SK-N-SH (cell line): Measurements from ENCODE around the gene CEP41. TPM values are rescaled to one million over a fixed set of nuclear protein-coding genes. Genes with fewer than 3 reads are reported as not detected.

Source experiments
- CTCF ChIA-PET: fragments of 300-600, 350-600 bp; formaldehyde crosslinking; extraction: SDS; loops from one replicate; lab custom pipeline; 2021; lab: Yijun Ruan, JAX
- POLR2A ChIA-PET: fragments of 350-600 bp; sonication (Branson Sonifier 250); formaldehyde crosslinking; extraction: SDS; loops from one replicate; lab custom pipeline; 2020; ENCODE audit warnings: antibody characterized with exemption, inconsistent platforms; lab: Yijun Ruan, JAX
- DNase-seq: peaks from one replicate; pipeline ENCODE4 v3.0.0; 2012
- H2AFZ ChIP-seq: fragments of 200-600 bp; sonication (generic); 2 replicates; pipeline ENCODE4 v1.8.1; 2016; ENCODE audit warnings: antibody characterized with exemption, mild to moderate bottlenecking, low read depth
- H3F3A ChIP-seq: fragments of 200-600 bp; sonication (generic); replicated peaks from 2 replicates; pipeline ENCODE3; 2016; ENCODE audit warnings: antibody characterized with exemption, mild to moderate bottlenecking; ENCODE audit not compliant: insufficient read depth
- H3K27ac ChIP-seq, 2 experiments: fragments of 200-500 bp in 1 of 2; fragments of 200-600 bp in 1 of 2; sonication (Bioruptor generic) in 1 of 2; sonication (generic), shearing (Covaris generic) in 1 of 2; 2 replicates each; pipeline versions ENCODE4 v1.5.1 to v1.6.1; 2014 to 2016; ENCODE audit warnings: low read depth in 2 of 2, inconsistent platforms in 1 of 2, low read length in 1 of 2, mild to moderate bottlenecking in 1 of 2, mixed read lengths in 1 of 2
- H3K27me3 ChIP-seq: fragments of 200-600 bp; sonication (generic), shearing (Covaris generic); 2 replicates; pipeline ENCODE4 v1.6.1; 2016; ENCODE audit warnings: mixed run types; ENCODE audit not compliant: insufficient read depth
- H3K36me3 ChIP-seq, 2 experiments: fragments of 200-500 bp in 1 of 2; fragments of 200-600 bp in 1 of 2; sonication (Bioruptor generic) in 1 of 2; sonication (generic) in 1 of 2; replicated peaks in 1 of 2; 2 replicates each; pipeline versions ENCODE3 to v1.5.1; 2014 to 2016; ENCODE audit warnings: low read length in 1 of 2, mild to moderate bottlenecking in 1 of 2; ENCODE audit not compliant: insufficient read depth in 2 of 2, control insufficient read depth in 1 of 2
- H3K4me1 ChIP-seq, 2 experiments: fragments of 200-500 bp in 1 of 2; fragments of 200-600 bp in 1 of 2; sonication (Bioruptor generic) in 1 of 2; sonication (generic), shearing (Covaris generic) in 1 of 2; 2 replicates each; pipeline versions ENCODE4 v1.5.1 to v1.6.1; 2014 to 2016; ENCODE audit warnings: low read depth in 1 of 2, low read length in 1 of 2, mixed run types in 1 of 2; ENCODE audit not compliant: insufficient read depth in 2 of 2, control insufficient read depth in 1 of 2
- H3K4me2 ChIP-seq: fragments of 200-600 bp; sonication (generic), shearing (Covaris generic); 2 replicates; pipeline ENCODE4 v1.6.1; 2017; ENCODE audit warnings: mixed run types
- H3K4me3 ChIP-seq, 2 experiments: fragments of 200-500 bp in 1 of 2; fragments of 200-600 bp in 1 of 2; sonication (Bioruptor generic) in 1 of 2; sonication (generic), shearing (Covaris generic) in 1 of 2; 2 replicates each; pipeline versions ENCODE4 v1.5.1 to v1.8.1; 2014 to 2016; ENCODE audit warnings: low read depth in 2 of 2, inconsistent platforms in 1 of 2, low read length in 1 of 2, mild to moderate bottlenecking in 1 of 2, mixed read lengths in 1 of 2, moderate library complexity in 1 of 2
- H3K79me2 ChIP-seq: fragments of 200-600 bp; sonication (generic); 2 replicates; pipeline ENCODE4 v1.8.1; 2017; ENCODE audit warnings: mild to moderate bottlenecking; ENCODE audit not compliant: insufficient read depth
- H3K9ac ChIP-seq: fragments of 200-600 bp; sonication (generic); 2 replicates; pipeline ENCODE4 v1.6.1; 2017; ENCODE audit warnings: mixed run types
- H3K9me2 ChIP-seq: fragments of 200-600 bp; sonication (generic); 2 replicates; pipeline ENCODE4 v1.6.1; 2017; ENCODE audit warnings: mixed run types
- H3K9me3 ChIP-seq: fragments of 200-600 bp; sonication (generic); 2 replicates; pipeline ENCODE4 v1.6.1; 2017; ENCODE audit warnings: mixed run types, mild to moderate bottlenecking, moderate library complexity
- H4K20me1 ChIP-seq: fragments of 200-600 bp; sonication (generic); 2 replicates; pipeline ENCODE4 v1.6.1; 2017; ENCODE audit warnings: mild to moderate bottlenecking, mixed run types; ENCODE audit not compliant: insufficient read depth
- CHD2 ChIP-seq: fragments of 150-350 bp; IDR thresholded peaks from 2 replicates; pipeline ENCODE4 v1.6.1; 2018; ENCODE audit warnings: low read length; ENCODE audit not compliant: partially characterized antibody
- EZH2phosphoT487 ChIP-seq: fragments of 200-600 bp; sonication (generic); IDR thresholded peaks from 2 replicates; pipeline ENCODE4 v1.6.1; 2017; ENCODE audit warnings: low read depth, mixed run types, mild to moderate bottlenecking, antibody characterized with exemption, moderate library complexity, borderline replicate concordance
- FOSL2 ChIP-seq: IDR thresholded peaks from 2 replicates; pipeline ENCODE4 v1.4.0; 2012; ENCODE audit warnings: low read depth, mild to moderate bottlenecking, moderate library complexity, borderline replicate concordance
- GABPA ChIP-seq: IDR thresholded peaks from 2 replicates; pipeline ENCODE4 v1.4.0; 2012; ENCODE audit warnings: low read depth, mild to moderate bottlenecking
- JUND ChIP-seq: IDR thresholded peaks from 2 replicates; pipeline ENCODE4 v1.4.0; 2012
- MEF2A ChIP-seq: IDR thresholded peaks from 2 replicates; pipeline ENCODE4 v1.4.0; 2012; ENCODE audit warnings: low read depth, borderline replicate concordance
- PBX3 ChIP-seq: IDR thresholded peaks from 2 replicates; pipeline ENCODE4; 2012
- RAD21 ChIP-seq: IDR thresholded peaks from 2 replicates; pipeline ENCODE4 v1.6.1; 2012; ENCODE audit warnings: mild to moderate bottlenecking, low read length
- RFX5 ChIP-seq: IDR thresholded peaks from 2 replicates; pipeline ENCODE4 v1.6.1; 2012; ENCODE audit warnings: mild to moderate bottlenecking, improper control_type of control experiment, low read length
- RXRA ChIP-seq: IDR thresholded peaks from 2 replicates; pipeline ENCODE4 v1.4.0; 2012; ENCODE audit warnings: low read depth, mild to moderate bottlenecking, borderline replicate concordance
- SIN3A ChIP-seq: IDR thresholded peaks from 2 replicates; pipeline ENCODE4 v1.6.1; 2012; ENCODE audit warnings: low read depth, mild to moderate bottlenecking, low read length, moderate library complexity, borderline replicate concordance
- TAF1 ChIP-seq: IDR thresholded peaks from 2 replicates; pipeline ENCODE4 v1.6.1; 2012; ENCODE audit warnings: low read depth, mild to moderate bottlenecking, low read length, moderate library complexity, borderline replicate concordance
- TCF12 ChIP-seq: IDR thresholded peaks from 2 replicates; pipeline ENCODE4 v1.4.0; 2012
- YY1 ChIP-seq: IDR thresholded peaks from 2 replicates; pipeline ENCODE4 v1.4.0; 2012; ENCODE audit warnings: low read depth, mild to moderate bottlenecking
- WGBS: methylation state at CpG from one replicate; pipeline ENCODE4 v1.1.6; 2017; ENCODE audit warnings: low lambda C conversion rate; 5-methylcytosine and 5-hydroxymethylcytosine counted together
- polyA plus RNA-seq, 3 experiments: library from polyadenylated mRNA; depleted of rRNA; stranded (reverse); fragments of >200 nt; gene quantifications; 2 replicates each; pipeline ENCODE4 v1.2.3, GENCODE V29; 2012
- TF ChIP-seq, protein P1 (sequence below): IDR thresholded peaks from 2 replicates; pipeline ENCODE4 v1.4.0; 2012; ENCODE audit warnings: low read depth
- TF ChIP-seq, protein P2 (sequence below): fragments of 150-350 bp; IDR thresholded peaks from 2 replicates; pipeline ENCODE4 v1.6.1; 2017; ENCODE audit warnings: antibody characterized with exemption, low read length, low read depth, borderline replicate concordance
- TF ChIP-seq, protein P3 (sequence below): IDR thresholded peaks from 2 replicates; pipeline ENCODE4 v1.6.1; 2012; ENCODE audit warnings: mild to moderate bottlenecking, low read depth, low read length, moderate library complexity
- TF ChIP-seq, protein P4 (sequence below): IDR thresholded peaks from 2 replicates; pipeline ENCODE4 v1.4.0; 2012; ENCODE audit warnings: low read depth, borderline replicate concordance
- TF ChIP-seq, protein P5 (sequence below): fragments of 150-350 bp; IDR thresholded peaks from 2 replicates; pipeline ENCODE4 v1.6.1; 2016; ENCODE audit warnings: mild to moderate bottlenecking, low read depth, low read length

CEP41 gene
- polyA plus RNA-seq, 1 of the 3 experiments (the other 2 are of a cell fraction), result 20.9 TPM

DNA sequence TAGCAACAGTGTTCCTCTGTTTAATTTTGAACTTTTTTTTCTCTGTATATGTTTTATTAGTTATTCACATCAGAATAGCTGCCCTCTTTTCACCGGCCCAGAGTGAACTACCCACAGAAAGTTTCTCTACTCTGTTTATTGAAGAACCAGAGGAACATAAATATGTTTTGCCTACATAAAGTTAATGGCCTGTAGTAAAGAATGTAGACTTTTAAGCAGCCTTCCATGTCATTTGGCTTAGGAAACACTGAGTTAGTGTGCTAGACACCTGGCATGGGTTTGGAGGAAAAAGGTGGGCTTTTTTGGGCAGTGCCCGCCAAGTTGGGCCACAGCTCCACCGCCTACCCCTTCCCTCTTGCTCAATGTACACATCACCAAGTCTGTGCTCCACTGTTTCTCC, 42.2 kb upstream of the CEP41 start:
- no peaks in the 10 kb centered on the region for H3K36me3 ChIP-seq
- H3K27ac ChIP-seq, result no peak overlapping the region
- peaks cover 0 to 3% of the 10 kb centered on the region in 2 experiments; a peak in 1 of 4 replicates for H3K4me1 ChIP-seq
- H3K4me3 ChIP-seq, result no peak overlapping the region
- H4K20me1 ChIP-seq, result no peaks in the 10 kb centered on the region
- peaks cover 5% of the 10 kb centered on the region for H3F3A ChIP-seq
- no peak overlapping the region for H3K9ac ChIP-seq
- ChIA-PET POLR2A (no interaction called here), CTCF (no interaction called here)
- no peaks in the 10 kb centered on the region for H3K27me3 ChIP-seq
- H3K79me2 ChIP-seq, result no peaks in the 10 kb centered on the region
- DNase-seq, result no peak
- 89% methylated on average over 3 of the region's 3 CpGs for WGBS
- no peak overlapping the region for H3K4me2 ChIP-seq
- no peak overlapping the region for H2AFZ ChIP-seq
- H3K9me2 ChIP-seq, result no peaks in the 10 kb centered on the region
- peaks cover 7% of the 10 kb centered on the region; the same call in 1 of the 2 replicates for H3K9me3 ChIP-seq
- TF ChIP-seq MEF2A, result no peak
- TF ChIP-seq TCF12, result no peak
- TF ChIP-seq, protein P1, sequence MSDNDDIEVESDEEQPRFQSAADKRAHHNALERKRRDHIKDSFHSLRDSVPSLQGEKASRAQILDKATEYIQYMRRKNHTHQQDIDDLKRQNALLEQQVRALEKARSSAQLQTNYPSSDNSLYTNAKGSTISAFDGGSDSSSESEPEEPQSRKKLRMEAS, result no peak
- TF ChIP-seq PBX3, result no peak
- no peak for TF ChIP-seq EZH2phosphoT487
- no peak for TF ChIP-seq GABPA
- TF ChIP-seq, protein P2, sequence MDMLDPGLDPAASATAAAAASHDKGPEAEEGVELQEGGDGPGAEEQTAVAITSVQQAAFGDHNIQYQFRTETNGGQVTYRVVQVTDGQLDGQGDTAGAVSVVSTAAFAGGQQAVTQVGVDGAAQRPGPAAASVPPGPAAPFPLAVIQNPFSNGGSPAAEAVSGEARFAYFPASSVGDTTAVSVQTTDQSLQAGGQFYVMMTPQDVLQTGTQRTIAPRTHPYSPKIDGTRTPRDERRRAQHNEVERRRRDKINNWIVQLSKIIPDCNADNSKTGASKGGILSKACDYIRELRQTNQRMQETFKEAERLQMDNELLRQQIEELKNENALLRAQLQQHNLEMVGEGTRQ, result no peak
- TF ChIP-seq, protein P3, sequence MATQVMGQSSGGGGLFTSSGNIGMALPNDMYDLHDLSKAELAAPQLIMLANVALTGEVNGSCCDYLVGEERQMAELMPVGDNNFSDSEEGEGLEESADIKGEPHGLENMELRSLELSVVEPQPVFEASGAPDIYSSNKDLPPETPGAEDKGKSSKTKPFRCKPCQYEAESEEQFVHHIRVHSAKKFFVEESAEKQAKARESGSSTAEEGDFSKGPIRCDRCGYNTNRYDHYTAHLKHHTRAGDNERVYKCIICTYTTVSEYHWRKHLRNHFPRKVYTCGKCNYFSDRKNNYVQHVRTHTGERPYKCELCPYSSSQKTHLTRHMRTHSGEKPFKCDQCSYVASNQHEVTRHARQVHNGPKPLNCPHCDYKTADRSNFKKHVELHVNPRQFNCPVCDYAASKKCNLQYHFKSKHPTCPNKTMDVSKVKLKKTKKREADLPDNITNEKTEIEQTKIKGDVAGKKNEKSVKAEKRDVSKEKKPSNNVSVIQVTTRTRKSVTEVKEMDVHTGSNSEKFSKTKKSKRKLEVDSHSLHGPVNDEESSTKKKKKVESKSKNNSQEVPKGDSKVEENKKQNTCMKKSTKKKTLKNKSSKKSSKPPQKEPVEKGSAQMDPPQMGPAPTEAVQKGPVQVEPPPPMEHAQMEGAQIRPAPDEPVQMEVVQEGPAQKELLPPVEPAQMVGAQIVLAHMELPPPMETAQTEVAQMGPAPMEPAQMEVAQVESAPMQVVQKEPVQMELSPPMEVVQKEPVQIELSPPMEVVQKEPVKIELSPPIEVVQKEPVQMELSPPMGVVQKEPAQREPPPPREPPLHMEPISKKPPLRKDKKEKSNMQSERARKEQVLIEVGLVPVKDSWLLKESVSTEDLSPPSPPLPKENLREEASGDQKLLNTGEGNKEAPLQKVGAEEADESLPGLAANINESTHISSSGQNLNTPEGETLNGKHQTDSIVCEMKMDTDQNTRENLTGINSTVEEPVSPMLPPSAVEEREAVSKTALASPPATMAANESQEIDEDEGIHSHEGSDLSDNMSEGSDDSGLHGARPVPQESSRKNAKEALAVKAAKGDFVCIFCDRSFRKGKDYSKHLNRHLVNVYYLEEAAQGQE, result no peak
- no peak for TF ChIP-seq CHD2
- TF ChIP-seq RFX5, result no peak
- TF ChIP-seq, protein P4, sequence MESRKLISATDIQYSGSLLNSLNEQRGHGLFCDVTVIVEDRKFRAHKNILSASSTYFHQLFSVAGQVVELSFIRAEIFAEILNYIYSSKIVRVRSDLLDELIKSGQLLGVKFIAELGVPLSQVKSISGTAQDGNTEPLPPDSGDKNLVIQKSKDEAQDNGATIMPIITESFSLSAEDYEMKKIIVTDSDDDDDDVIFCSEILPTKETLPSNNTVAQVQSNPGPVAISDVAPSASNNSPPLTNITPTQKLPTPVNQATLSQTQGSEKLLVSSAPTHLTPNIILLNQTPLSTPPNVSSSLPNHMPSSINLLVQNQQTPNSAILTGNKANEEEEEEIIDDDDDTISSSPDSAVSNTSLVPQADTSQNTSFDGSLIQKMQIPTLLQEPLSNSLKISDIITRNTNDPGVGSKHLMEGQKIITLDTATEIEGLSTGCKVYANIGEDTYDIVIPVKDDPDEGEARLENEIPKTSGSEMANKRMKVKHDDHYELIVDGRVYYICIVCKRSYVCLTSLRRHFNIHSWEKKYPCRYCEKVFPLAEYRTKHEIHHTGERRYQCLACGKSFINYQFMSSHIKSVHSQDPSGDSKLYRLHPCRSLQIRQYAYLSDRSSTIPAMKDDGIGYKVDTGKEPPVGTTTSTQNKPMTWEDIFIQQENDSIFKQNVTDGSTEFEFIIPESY, result no peak
- TF ChIP-seq YY1, result no peak
- TF ChIP-seq SIN3A, result no peak
- TF ChIP-seq TAF1, result no peak
- no peak for TF ChIP-seq FOSL2
- no peak for TF ChIP-seq JUND
- TF ChIP-seq, protein P5, sequence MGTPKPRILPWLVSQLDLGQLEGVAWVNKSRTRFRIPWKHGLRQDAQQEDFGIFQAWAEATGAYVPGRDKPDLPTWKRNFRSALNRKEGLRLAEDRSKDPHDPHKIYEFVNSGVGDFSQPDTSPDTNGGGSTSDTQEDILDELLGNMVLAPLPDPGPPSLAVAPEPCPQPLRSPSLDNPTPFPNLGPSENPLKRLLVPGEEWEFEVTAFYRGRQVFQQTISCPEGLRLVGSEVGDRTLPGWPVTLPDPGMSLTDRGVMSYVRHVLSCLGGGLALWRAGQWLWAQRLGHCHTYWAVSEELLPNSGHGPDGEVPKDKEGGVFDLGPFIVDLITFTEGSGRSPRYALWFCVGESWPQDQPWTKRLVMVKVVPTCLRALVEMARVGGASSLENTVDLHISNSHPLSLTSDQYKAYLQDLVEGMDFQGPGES, result no peak
- no peak for TF ChIP-seq RXRA
- TF ChIP-seq RAD21, result no peak
